ENCODE results near the gene HK3. TPM values are rescaled to one million over a fixed set of nuclear protein-coding genes. Genes with fewer than 3 reads are reported as not detected.

Gene HK3
- total and polyA plus RNA-seq, 9 of the 15 experiments (the other 6 are each of a cell fraction or from before 2014, with no cell fraction given): 0.16 TPM; not detected in 8

DNA sequence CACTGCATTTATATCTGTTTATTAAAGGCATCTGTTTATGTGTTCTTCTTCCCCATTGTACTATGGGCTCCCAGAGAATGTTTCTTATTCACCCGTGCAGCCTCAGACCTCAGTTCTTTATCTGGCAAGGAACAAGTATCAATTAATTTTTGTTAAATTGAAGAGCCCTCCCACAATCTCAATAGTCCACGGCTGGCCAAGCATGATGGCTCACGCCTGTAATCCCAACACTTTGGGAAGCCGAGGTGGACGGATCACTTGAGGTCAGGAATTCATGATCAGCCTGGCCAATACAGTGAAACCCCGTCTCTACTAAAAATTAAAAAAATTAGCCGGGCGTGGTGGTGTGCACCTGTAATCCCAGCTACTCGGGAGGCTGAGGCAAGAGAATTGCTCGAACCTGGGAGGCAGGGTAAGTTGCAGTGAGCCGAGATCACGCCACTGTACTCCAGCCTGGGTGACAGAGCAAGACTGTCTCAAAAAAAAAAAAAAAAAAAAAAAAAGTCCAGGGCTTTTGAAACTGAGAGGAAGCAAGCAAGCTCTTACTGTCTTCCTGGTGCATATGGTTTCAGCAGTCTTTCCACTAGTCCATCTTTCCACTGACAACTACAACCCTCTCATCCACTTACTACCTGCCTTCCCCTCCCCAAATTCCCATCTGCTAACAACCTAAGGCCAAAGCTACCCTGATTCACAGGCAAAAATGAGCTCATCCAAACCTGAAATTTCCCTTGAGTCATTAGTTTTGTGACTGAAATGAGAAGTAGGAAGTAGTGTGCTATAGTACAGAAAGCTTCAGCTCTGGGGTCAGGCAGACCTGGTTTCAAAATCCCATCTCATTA, 2.3 kb upstream of the HK3 start:
- H3K27me3 ChIP-seq (ENCODE audit: control insufficient read depth in 2 of 2, insufficient read depth in 2 of 2, low read length in 2 of 2): peaks cover 2 to 7% of the 10 kb centered on the region in 2 experiments; a peak in 2 of 5 replicates
- intact Hi-C loops (cut with micrococcal nuclease) (no loop called here), in situ Hi-C loops (cut with MboI) (no loop called here)
- no peaks in the 10 kb centered on the region for H3K9me1 ChIP-seq (ENCODE audit: control insufficient read depth, insufficient read depth, low read length)
- H3K79me2 ChIP-seq (ENCODE audit: control insufficient read depth, insufficient read depth, low read length): no peaks in the 10 kb centered on the region
- peaks cover 46% of the 10 kb centered on the region for H3K36me3 ChIP-seq (ENCODE audit: control insufficient read depth, insufficient read depth, low read length)
- FAIRE-seq (no peak), ATAC-seq (no peak), DNase-seq (ENCODE audit: extremely low read depth in 1 of 4, low spot score in 3 of 4) (no peak)
- no peaks in the 10 kb centered on the region for H3K4me1 ChIP-seq (replicated peaks in 1 of 2; ENCODE audit: control insufficient read depth in 2 of 2, insufficient read depth in 2 of 2, low read length in 2 of 2)
- no peak for TF ChIP-seq HOMEZ (CRISPR knock-in tag; IDR thresholded peaks at IDR 0.05)
- TF ChIP-seq, protein P1, sequence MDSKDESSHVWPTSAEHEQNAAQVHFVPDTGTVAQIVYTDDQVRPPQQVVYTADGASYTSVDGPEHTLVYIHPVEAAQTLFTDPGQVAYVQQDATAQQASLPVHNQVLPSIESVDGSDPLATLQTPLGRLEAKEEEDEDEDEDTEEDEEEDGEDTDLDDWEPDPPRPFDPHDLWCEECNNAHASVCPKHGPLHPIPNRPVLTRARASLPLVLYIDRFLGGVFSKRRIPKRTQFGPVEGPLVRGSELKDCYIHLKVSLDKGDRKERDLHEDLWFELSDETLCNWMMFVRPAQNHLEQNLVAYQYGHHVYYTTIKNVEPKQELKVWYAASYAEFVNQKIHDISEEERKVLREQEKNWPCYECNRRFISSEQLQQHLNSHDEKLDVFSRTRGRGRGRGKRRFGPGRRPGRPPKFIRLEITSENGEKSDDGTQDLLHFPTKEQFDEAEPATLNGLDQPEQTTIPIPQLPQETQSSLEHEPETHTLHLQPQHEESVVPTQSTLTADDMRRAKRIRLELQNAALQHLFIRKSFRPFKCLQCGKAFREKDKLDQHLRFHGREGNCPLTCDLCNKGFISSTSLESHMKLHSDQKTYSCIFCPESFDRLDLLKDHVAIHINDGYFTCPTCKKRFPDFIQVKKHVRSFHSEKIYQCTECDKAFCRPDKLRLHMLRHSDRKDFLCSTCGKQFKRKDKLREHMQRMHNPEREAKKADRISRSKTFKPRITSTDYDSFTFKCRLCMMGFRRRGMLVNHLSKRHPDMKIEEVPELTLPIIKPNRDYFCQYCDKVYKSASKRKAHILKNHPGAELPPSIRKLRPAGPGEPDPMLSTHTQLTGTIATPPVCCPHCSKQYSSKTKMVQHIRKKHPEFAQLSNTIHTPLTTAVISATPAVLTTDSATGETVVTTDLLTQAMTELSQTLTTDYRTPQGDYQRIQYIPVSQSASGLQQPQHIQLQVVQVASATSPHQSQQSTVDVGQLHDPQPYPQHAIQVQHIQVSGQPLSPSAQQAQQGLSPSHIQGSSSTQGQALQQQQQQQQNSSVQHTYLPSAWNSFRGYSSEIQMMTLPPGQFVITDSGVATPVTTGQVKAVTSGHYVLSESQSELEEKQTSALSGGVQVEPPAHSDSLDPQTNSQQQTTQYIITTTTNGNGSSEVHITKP (IDR thresholded peaks at IDR 0.05; ENCODE audit: partially characterized antibody): peak; percentile 82
- TF ChIP-seq CBX8 (IDR thresholded peaks at IDR 0.05; ENCODE audit: borderline replicate concordance, extremely low read depth, low read depth, low read length, poor library complexity, severe bottlenecking): no peak
- TF ChIP-seq ZNF707 (CRISPR knock-in tag; conservative IDR thresholded peaks at IDR 0.05): no peak
- no peak for TF ChIP-seq NR2C1 (IDR thresholded peaks at IDR 0.05)
- TF ChIP-seq NR2C1 (tag; IDR thresholded peaks at IDR 0.05): no peak
- TSS peak; percentile 25 for BruUV-seq (replicated peaks)
- no peak overlapping the region for H3K4me2 ChIP-seq (ENCODE audit: insufficient read depth, low read length)
- no peaks in the 10 kb centered on the region for H3K9me3 ChIP-seq (replicated peaks; ENCODE audit: control insufficient read depth, insufficient read depth, low read depth, low read length)
- CTCF ChIA-PET (ENCODE audit: low intra/inter-chr PET ratio): no interaction called here
- H3K27ac ChIP-seq (ENCODE audit: extremely low read depth, low read depth, low read length): no peak overlapping the region
- no peaks in the 10 kb centered on the region for H4K20me1 ChIP-seq (replicated peaks; ENCODE audit: control insufficient read depth, insufficient read depth, low read length)
- POLR2A ChIA-PET: interaction anchor here (0.7 to 2.6 kb wide), 4 partner anchors 9 to 160 kb away, joined by 3 to 28 read pairs (median 4); no protein-coding TSS in a partner anchor
- WGBS (ENCODE audit: insufficient coverage, low coverage, missing lambda C conversion rate): 80% methylated on average over 12 of the region's 12 CpGs
- H3K9ac ChIP-seq (ENCODE audit: insufficient read depth in 1 of 2, low read depth in 2 of 2, low read length in 2 of 2): no peak overlapping the region
- no peak overlapping the region for H2AFZ ChIP-seq (ENCODE audit: low read depth, low read length)
- no peak overlapping the region for H3K4me3 ChIP-seq

All from K562 (cell line).